K562 (cell line): ENCODE results near the gene MFAP1. TPM values are rescaled to one million over a fixed set of nuclear protein-coding genes. Genes with fewer than 3 reads are reported as not detected.
A peak's percentile ranks its signal among the peaks of the same experiment; 100 is the strongest.

ENCODE experiments used
- ATAC-seq: fragments of 200-7000 bp; cut with Tn5 transposase; 3 replicates; pipeline ENCODE4 v1.9.1; 2020; ENCODE audit warnings: moderate library complexity
- BruUV-seq: library from RNA; stranded (reverse); fragments of 400-500 nt; replicated peaks from 2 replicates; lab custom pipeline; 2021; lab: Mats Ljungman, UMichigan
- CTCF ChIA-PET: fragments of 300-600 bp; formaldehyde crosslinking; extraction: SDS; loops from one replicate; lab custom pipeline; 2021; ENCODE audit warnings: low intra/inter-chr PET ratio; lab: Yijun Ruan, JAX
- POLR2A ChIA-PET: fragments of 300-600, 350-650 bp; sonication (Branson Sonifier 250); formaldehyde crosslinking; extraction: SDS; loops from one replicate; lab custom pipeline; 2021; ENCODE audit warnings: antibody characterized with exemption, inconsistent platforms; lab: Yijun Ruan, JAX
- DNase-seq, 4 experiments: peaks; one replicate each; pipeline versions ENCODE4 v3.0.0 to v3.0.0-alpha.2; 2011 to 2018; ENCODE audit warnings: low spot score in 3 of 4, mixed read lengths in 3 of 4; ENCODE audit errors: extremely low read depth in 1 of 4
- FAIRE-seq: peaks from 2 replicates; lab custom pipeline; 2011; peaks lifted over from hg19 to GRCh38; lab: Jason Lieb, UNC
- H2AFZ ChIP-seq: 2 replicates; pipeline ENCODE4 v1.6.0; 2011; ENCODE audit warnings: low read depth, low read length, control low read depth, inconsistent platforms
- H3K27ac ChIP-seq: fragments of 200-600 bp; 3 replicates; pipeline ENCODE4 v1.8.0; 2011; ENCODE audit warnings: low read depth, mild to moderate bottlenecking, control low read depth, inconsistent platforms, low read length, moderate library complexity, mixed read lengths; ENCODE audit errors: extremely low read depth
- H3K27me3 ChIP-seq, 2 experiments: fragments of 300-600 bp in 1 of 2; 2 replicates in 1 of 2; 3 replicates in 1 of 2; pipeline versions ENCODE4 v1.6.0 to v1.8.0; 2011; ENCODE audit warnings: inconsistent platforms in 2 of 2, low read length in 2 of 2, mild to moderate bottlenecking in 1 of 2, mixed read lengths in 1 of 2, moderate library complexity in 1 of 2; ENCODE audit not compliant: control insufficient read depth in 2 of 2, insufficient read depth in 2 of 2
- H3K36me3 ChIP-seq: fragments of 300-600 bp; 3 replicates; pipeline ENCODE4 v1.8.0; 2011; ENCODE audit warnings: mild to moderate bottlenecking, low read length, inconsistent platforms; ENCODE audit not compliant: control insufficient read depth, insufficient read depth
- H3K4me1 ChIP-seq, 2 experiments: fragments of 200-600 bp in 1 of 2; replicated peaks in 1 of 2; 2 replicates in 1 of 2; 3 replicates in 1 of 2; pipeline versions ENCODE4 v1.5.1 to v1.8.0; 2011; ENCODE audit warnings: inconsistent platforms in 2 of 2, low read length in 2 of 2, mild to moderate bottlenecking in 1 of 2, mixed read lengths in 1 of 2, moderate library complexity in 1 of 2; ENCODE audit not compliant: control insufficient read depth in 2 of 2, insufficient read depth in 2 of 2
- H3K4me2 ChIP-seq: 2 replicates; pipeline ENCODE4 v1.6.1; 2011; ENCODE audit warnings: low read length, control low read depth, inconsistent platforms, mixed read lengths; ENCODE audit not compliant: insufficient read depth
- H3K4me3 ChIP-seq: fragments of 200-600 bp; sonication (generic), shearing (Covaris generic); 2 replicates; pipeline ENCODE4 v1.5.1; 2016; ENCODE audit warnings: control low read depth, inconsistent platforms
- H3K79me2 ChIP-seq: fragments of 200-600 bp; 3 replicates; pipeline ENCODE4 v1.8.0; 2011; ENCODE audit warnings: low read length, inconsistent platforms; ENCODE audit not compliant: control insufficient read depth, insufficient read depth
- H3K9ac ChIP-seq, 2 experiments: 2 replicates each; pipeline versions ENCODE4 v1.6.0 to v1.6.1; 2011; ENCODE audit warnings: low read depth in 2 of 2, low read length in 2 of 2, control low read depth in 1 of 2, inconsistent platforms in 1 of 2, mild to moderate bottlenecking in 1 of 2, mixed read lengths in 1 of 2; ENCODE audit not compliant: insufficient read depth in 1 of 2
- H3K9me1 ChIP-seq: one replicate; pipeline ENCODE4 v1.6.0; 2011; ENCODE audit warnings: inconsistent platforms, mild to moderate bottlenecking, low read length, moderate library complexity; ENCODE audit not compliant: control insufficient read depth, insufficient read depth
- H3K9me3 ChIP-seq: replicated peaks from 2 replicates; pipeline ENCODE4 v1.5.1; 2011; ENCODE audit warnings: low read depth, low read length, inconsistent platforms; ENCODE audit not compliant: control insufficient read depth, insufficient read depth
- H4K20me1 ChIP-seq: replicated peaks from 2 replicates; pipeline ENCODE4 v1.6.1; 2011; ENCODE audit warnings: low read length, inconsistent platforms, mixed read lengths; ENCODE audit not compliant: control insufficient read depth, insufficient read depth
- CSDE1 ChIP-seq, 2 experiments: fragments of 450-650 bp; IDR thresholded peaks; 2 replicates each; pipeline ENCODE4 v1.6.1; 2016; ENCODE audit warnings: mild to moderate bottlenecking in 1 of 2
- GTF2A2 ChIP-seq: IDR thresholded peaks from 2 replicates; pipeline ENCODE4 v1.6.1; 2016; ENCODE audit warnings: mild to moderate bottlenecking, missing genetic modification characterization, missing compliant biosample characterization
- NR4A1 ChIP-seq, 2 experiments: fragments of 250-450 bp in 1 of 2; fragments of 450-650 bp in 1 of 2; sonication (Bioruptor Pico) in 1 of 2; IDR thresholded peaks; 2 replicates each; pipeline versions ENCODE4 v1.4.0 to v1.6.1; 2016 to 2020; ENCODE audit warnings: mild to moderate bottlenecking in 2 of 2, missing compliant biosample characterization in 1 of 2, missing genetic modification characterization in 1 of 2, moderate library complexity in 1 of 2
- PHTF2 ChIP-seq: fragments of 250-450 bp; sonication (Bioruptor Pico); IDR thresholded peaks from 2 replicates; pipeline ENCODE4 v1.5.0; 2021; ENCODE audit warnings: mild to moderate bottlenecking
- POLR2A ChIP-seq: fragments of 450-650 bp; conservative IDR thresholded peaks from 2 replicates; pipeline ENCODE4 v1.6.1; 2016
- POLR2AphosphoS5 ChIP-seq: IDR thresholded peaks from 2 replicates; pipeline ENCODE4 v1.6.1; 2011; ENCODE audit warnings: mild to moderate bottlenecking, low read depth, low read length, moderate library complexity; ENCODE audit not compliant: control insufficient read depth, insufficient read depth
- SRF ChIP-seq, 2 experiments: fragments of 250-450, 450-650 bp in 1 of 2; sonication (Bioruptor Pico) in 1 of 2; sonication (generic) in 1 of 2; formaldehyde crosslinking; IDR thresholded peaks; 2 replicates each; pipeline versions ENCODE4 v1.5.0 to v1.5.1; 2020 to 2022; ENCODE audit warnings: mild to moderate bottlenecking in 1 of 2, missing genetic modification reagents in 1 of 2
- TCF7 ChIP-seq: sonication (generic); IDR thresholded peaks from 2 replicates; pipeline ENCODE4 v1.6.1; 2016; ENCODE audit warnings: antibody characterized with exemption, borderline replicate concordance
- ZNF324 ChIP-seq: fragments of 250-450 bp; sonication (Bioruptor Pico); IDR thresholded peaks from 2 replicates; pipeline ENCODE4 v1.4.0; 2020; ENCODE audit warnings: mild to moderate bottlenecking
- WGBS: fragments of 100-300 bp; shearing (Covaris generic); methylation state at CpG from one replicate; pipeline ENCODE4 v1.1.6; 2016; ENCODE audit warnings: low coverage, mixed read lengths; ENCODE audit not compliant: insufficient coverage; ENCODE audit errors: missing lambda C conversion rate; 5-methylcytosine and 5-hydroxymethylcytosine counted together
- in situ Hi-C: fragments of 300-500 bp; cut with MboI; formaldehyde crosslinking; loops from 4 replicates; pipeline ENCODE4 v1.15.0; 2018; ENCODE audit warnings: inconsistent platforms, mixed read lengths
- intact Hi-C: fragments of 100-400 bp; cut with micrococcal nuclease; formaldehyde crosslinking; loops from 2 replicates; pipeline ENCODE4 v1.14.2; 2022
- polyA plus RNA-seq, 8 experiments: library from polyadenylated mRNA; depleted of rRNA in 4 of 8; stranded (reverse) in 5 of 8; unstranded in 3 of 8; fragments of >200 nt; fragmentation: Nextera tagmentation in 2 of 8; fragmentation: Illumina TruSeq in 1 of 8; extraction: Ambion mirVana in 2 of 8; extraction: Trizol in 1 of 8; gene quantifications; 2 replicates each; pipeline versions ENCODE4 v1.2.1 to v1.2.3, GENCODE V29; 2011 to 2014; ENCODE audit warnings: inconsistent platforms in 1 of 8, missing spikeins in 1 of 8
- total RNA-seq, 7 experiments: library from RNA; depleted of rRNA in 6 of 7; stranded (reverse); fragments of >200 nt in 6 of 7; fragmentation: Illumina TruSeq in 2 of 7; extraction: Trizol in 2 of 7; gene quantifications; 2 replicates each; pipeline versions ENCODE4 v1.2.1 to v1.2.3, GENCODE V29; 2011 to 2021; ENCODE audit warnings: low replicate concordance in 1 of 7
- TF ChIP-seq, protein P1 (sequence below): fragments of 450-650 bp; IDR thresholded peaks from 2 replicates; pipeline ENCODE4 v1.7.1; 2018; ENCODE audit warnings: mild to moderate bottlenecking, low read depth; ENCODE audit not compliant: partially characterized antibody

The MFAP1 gene
- total and polyA plus RNA-seq, 9 of the 15 experiments (the other 6 are each of a cell fraction or from before 2014, with no cell fraction given) = 34.9 to 64.1 (median 48.2) TPM

DNA sequence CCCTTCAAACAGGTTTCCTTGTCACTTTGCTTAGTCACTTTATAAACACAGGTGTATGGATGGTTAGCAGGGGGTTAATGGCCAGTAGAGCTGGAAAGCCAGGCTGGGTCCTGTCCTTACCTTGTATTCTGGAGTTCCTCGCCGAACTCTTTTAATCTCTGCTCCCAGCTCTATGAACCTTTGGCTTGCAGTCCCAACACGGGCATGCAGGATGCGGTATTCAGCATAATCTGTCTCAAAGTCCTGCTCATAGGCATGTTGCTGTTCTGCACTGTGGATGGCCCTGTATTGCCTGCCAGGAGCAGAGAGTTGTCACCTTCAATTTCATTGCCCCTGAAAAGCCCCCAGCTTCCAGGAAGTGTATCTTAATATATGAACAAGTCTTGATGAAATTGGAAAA lies 50.4 kb downstream of the MFAP1 start:
- peaks cover 2 to 16% of the 10 kb centered on the region in 2 experiments; a peak in 4 of 5 replicates for H3K4me1 ChIP-seq
- H3K9ac ChIP-seq = no peak overlapping the region
- BruUV-seq = no TSS peak
- intact Hi-C loops = no loop called here
- H3K4me2 ChIP-seq = no peak overlapping the region
- TF ChIP-seq, protein P1, sequence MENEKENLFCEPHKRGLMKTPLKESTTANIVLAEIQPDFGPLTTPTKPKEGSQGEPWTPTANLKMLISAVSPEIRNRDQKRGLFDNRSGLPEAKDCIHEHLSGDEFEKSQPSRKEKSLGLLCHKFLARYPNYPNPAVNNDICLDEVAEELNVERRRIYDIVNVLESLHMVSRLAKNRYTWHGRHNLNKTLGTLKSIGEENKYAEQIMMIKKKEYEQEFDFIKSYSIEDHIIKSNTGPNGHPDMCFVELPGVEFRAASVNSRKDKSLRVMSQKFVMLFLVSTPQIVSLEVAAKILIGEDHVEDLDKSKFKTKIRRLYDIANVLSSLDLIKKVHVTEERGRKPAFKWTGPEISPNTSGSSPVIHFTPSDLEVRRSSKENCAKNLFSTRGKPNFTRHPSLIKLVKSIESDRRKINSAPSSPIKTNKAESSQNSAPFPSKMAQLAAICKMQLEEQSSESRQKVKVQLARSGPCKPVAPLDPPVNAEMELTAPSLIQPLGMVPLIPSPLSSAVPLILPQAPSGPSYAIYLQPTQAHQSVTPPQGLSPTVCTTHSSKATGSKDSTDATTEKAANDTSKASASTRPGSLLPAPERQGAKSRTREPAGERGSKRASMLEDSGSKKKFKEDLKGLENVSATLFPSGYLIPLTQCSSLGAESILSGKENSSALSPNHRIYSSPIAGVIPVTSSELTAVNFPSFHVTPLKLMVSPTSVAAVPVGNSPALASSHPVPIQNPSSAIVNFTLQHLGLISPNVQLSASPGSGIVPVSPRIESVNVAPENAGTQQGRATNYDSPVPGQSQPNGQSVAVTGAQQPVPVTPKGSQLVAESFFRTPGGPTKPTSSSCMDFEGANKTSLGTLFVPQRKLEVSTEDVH = peak; percentile 23
- TF ChIP-seq PHTF2 (CRISPR knock-in tag) (no peak), ZNF324 (CRISPR knock-in tag) (no peak), GTF2A2 (tag) (no peak), POLR2AphosphoS5 (no peak; the same call in 1 of the 2 replicates), NR4A1 (CRISPR knock-in tag; IDR thresholded peaks at IDR 0.05) (no peak), NR4A1 (tag; IDR thresholded peaks at IDR 0.05) (no peak), CSDE1 (IDR thresholded peaks at IDR 0.05) (no peak), SRF (CRISPR knock-in tag; IDR thresholded peaks at IDR 0.05) (no peak), TCF7 (no peak), POLR2A (0 out of 2 replicates have a peak, but pooled peaks have one; percentile 1)
- ChIA-PET CTCF (no interaction called here), POLR2A (interaction anchor here (0.8 to 3.2 kb wide), 4 partner anchors 9 to 20 kb away, joined by 3 to 12 read pairs (median 4); no protein-coding TSS in a partner anchor)
- WGBS = 71% methylated on average over 4 of the region's 4 CpGs
- 0 out of 3 replicates have a peak overlapping the region, but pooled peaks have one; percentile 12 for H3K27ac ChIP-seq
- H3K9me3 ChIP-seq = no peaks in the 10 kb centered on the region
- in situ Hi-C loops = no loop called here
- no peaks in the 10 kb centered on the region for H3K27me3 ChIP-seq
- ATAC-seq = no peak
- no peak overlapping the region for H2AFZ ChIP-seq
- H3K36me3 ChIP-seq = peaks cover 50% of the 10 kb centered on the region
- no peaks in the 10 kb centered on the region for H3K9me1 ChIP-seq
- H3K4me3 ChIP-seq = no peak overlapping the region
- no peaks in the 10 kb centered on the region for H3K79me2 ChIP-seq
- no peaks in the 10 kb centered on the region; the same call in 1 of the 2 replicates for H4K20me1 ChIP-seq
- FAIRE-seq = no peak
- no peak for DNase-seq
